Testis (tissue), 3 donors: Measurements from ENCODE around the gene SLC30A9. TPM values are rescaled to one million over a fixed set of nuclear protein-coding genes. Genes with fewer than 3 reads are reported as not detected.

Experiments used
- DNase-seq: peaks from one replicate; pipeline ENCODE4 v3.0.0-alpha.2; 2019
- H3K27ac ChIP-seq, 2 donors: fragments of 200-600 bp; sonication (generic); one replicate each; pipeline ENCODE4 v1.5.1; 2019
- H3K27me3 ChIP-seq: fragments of 200-600 bp; sonication (generic); one replicate; pipeline ENCODE4 v1.5.1; 2019
- H3K36me3 ChIP-seq: fragments of 200-600 bp; sonication (generic); one replicate; pipeline ENCODE4 v1.5.1; 2017; ENCODE audit warnings: low read depth; ENCODE audit errors: missing control alignments
- H3K4me1 ChIP-seq: fragments of 200-600 bp; sonication (generic); one replicate; pipeline ENCODE4 v1.5.1; 2019
- H3K4me3 ChIP-seq, 2 donors: fragments of 200-600 bp; sonication (generic); one replicate each; pipeline ENCODE4 v1.5.1; 2017 to 2019
- H3K9me3 ChIP-seq: fragments of 200-600 bp; sonication (generic); one replicate; pipeline ENCODE4 v1.5.1; 2017
- POLR2A ChIP-seq: fragments of 450-650 bp; IDR thresholded peaks from one replicate; pipeline ENCODE4 v1.6.1; 2017; ENCODE audit warnings: antibody characterized with exemption, mild to moderate bottlenecking, moderate library complexity
- WGBS, 2 donors: methylation state at CpG; one replicate each; pipeline ENCODE4 v1.1.5; 2018; 5-methylcytosine and 5-hydroxymethylcytosine counted together
- intact Hi-C: fragments of 100-400 bp; cut with DNase I; formaldehyde crosslinking; loops from one replicate; pipeline ENCODE4 v1.15.1; 2023; ENCODE audit warnings: low total_unique reads
- polyA plus RNA-seq: library from polyadenylated mRNA; stranded (reverse); fragments of 350-450 nt; fragmentation: Illumina TruSeq; extraction: RNeasy Lipid Tissue Mini Kit (QIAGEN cat#74804); gene quantifications from one replicate; pipeline ENCODE4 v1.2.3, GENCODE V29; 2014; ENCODE audit warnings: low read depth, low replicate concordance; ENCODE audit not compliant: insufficient read depth
- total RNA-seq, 2 donors: library from RNA; depleted of rRNA; stranded (reverse); fragments of >200 nt; gene quantifications; one replicate each; pipeline ENCODE4 v1.2.3, GENCODE V29; 2016
- TF ChIP-seq, protein P1 (sequence below), 3 experiments: fragments of 450-650 bp in 2 of 3; fragments of 200-600 bp in 1 of 3; sonication (generic) in 1 of 3; IDR thresholded peaks; one replicate each; pipeline ENCODE4 v1.5.1; 2016 to 2019; ENCODE audit warnings: antibody characterized with exemption in 3 of 3, mild to moderate bottlenecking in 2 of 3, moderate library complexity in 1 of 3

Gene SLC30A9
- total and polyA plus RNA-seq, 3 donors from 2014 or later: 29.7 to 54.3 (median 52.0) TPM

DNA sequence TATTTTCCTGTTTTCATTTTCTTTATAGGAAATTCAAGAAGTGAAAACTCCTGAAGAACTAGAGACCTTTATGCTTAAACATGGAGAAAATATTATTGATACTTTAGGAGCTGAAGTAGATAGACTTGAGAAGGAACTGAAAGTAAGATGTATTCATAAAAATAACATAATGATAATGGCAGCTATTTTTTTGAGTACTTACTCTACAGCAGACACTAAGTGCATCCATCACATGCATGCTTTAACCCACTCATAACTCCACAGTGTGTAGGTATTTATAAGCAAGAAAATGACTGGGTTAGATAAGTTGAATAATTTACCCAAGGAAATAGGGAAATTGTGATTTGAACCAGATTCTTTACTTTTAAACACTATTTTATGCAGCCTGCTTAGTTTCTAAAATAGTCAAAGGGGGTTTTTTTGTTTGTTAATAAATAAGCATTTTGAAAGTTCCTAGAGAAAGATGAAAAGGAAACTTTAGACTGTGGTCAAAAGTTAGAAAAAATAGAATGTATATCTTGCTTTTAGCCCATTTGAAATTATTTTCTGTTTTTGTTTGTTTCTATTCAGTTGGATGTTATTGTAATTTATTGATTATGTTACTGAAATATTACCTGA is 88.0 kb downstream of the SLC30A9 start:
- Histone ChIP-seq H3K27ac (no peak overlapping the region), H3K4me1 (no peaks in the 10 kb centered on the region), H3K9me3 (no peaks in the 10 kb centered on the region), H3K27me3 (no peaks in the 10 kb centered on the region), H3K36me3 (no peaks in the 10 kb centered on the region), H3K4me3 (no peak overlapping the region)
- intact Hi-C loops: no loop called here
- no peak for DNase-seq
- TF ChIP-seq, protein P1, sequence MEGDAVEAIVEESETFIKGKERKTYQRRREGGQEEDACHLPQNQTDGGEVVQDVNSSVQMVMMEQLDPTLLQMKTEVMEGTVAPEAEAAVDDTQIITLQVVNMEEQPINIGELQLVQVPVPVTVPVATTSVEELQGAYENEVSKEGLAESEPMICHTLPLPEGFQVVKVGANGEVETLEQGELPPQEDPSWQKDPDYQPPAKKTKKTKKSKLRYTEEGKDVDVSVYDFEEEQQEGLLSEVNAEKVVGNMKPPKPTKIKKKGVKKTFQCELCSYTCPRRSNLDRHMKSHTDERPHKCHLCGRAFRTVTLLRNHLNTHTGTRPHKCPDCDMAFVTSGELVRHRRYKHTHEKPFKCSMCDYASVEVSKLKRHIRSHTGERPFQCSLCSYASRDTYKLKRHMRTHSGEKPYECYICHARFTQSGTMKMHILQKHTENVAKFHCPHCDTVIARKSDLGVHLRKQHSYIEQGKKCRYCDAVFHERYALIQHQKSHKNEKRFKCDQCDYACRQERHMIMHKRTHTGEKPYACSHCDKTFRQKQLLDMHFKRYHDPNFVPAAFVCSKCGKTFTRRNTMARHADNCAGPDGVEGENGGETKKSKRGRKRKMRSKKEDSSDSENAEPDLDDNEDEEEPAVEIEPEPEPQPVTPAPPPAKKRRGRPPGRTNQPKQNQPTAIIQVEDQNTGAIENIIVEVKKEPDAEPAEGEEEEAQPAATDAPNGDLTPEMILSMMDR (IDR thresholded peaks at IDR 0.05): no peak
- no peak for TF ChIP-seq POLR2A

DNA sequence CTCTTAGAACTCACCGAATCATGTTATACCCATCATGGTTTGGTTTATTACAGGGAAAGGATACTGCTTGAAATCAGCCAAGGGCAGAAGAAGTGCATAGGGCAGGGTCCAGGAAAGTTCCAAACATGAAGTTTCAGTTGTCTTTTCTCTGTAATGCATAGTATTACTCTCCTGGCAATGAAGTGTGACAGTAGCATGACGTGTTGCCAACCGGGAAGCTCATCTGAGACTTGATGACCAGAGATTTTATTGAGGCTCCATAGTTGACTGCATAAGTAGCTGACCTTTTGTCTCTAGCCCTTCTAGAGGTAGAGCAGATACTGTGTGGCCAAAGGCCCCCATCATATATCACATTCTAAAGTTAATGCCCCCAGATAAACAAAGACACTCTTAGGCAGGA is 90.0 kb downstream of the SLC30A9 start:
- H3K4me3 ChIP-seq: no peak overlapping the region
- intact Hi-C loops: no loop called here
- TF ChIP-seq, protein P1 (IDR thresholded peaks at IDR 0.05): no peak
- TF ChIP-seq POLR2A: no peak
- no peaks in the 10 kb centered on the region for H3K4me1 ChIP-seq
- H3K27me3 ChIP-seq: no peaks in the 10 kb centered on the region
- no peaks in the 10 kb centered on the region for H3K9me3 ChIP-seq
- no peak for DNase-seq
- no peak overlapping the region for H3K27ac ChIP-seq
- no peaks in the 10 kb centered on the region for H3K36me3 ChIP-seq
- 91 to 98% methylated on average over 3 of the region's 3 CpGs for WGBS, 2 donors

DNA sequence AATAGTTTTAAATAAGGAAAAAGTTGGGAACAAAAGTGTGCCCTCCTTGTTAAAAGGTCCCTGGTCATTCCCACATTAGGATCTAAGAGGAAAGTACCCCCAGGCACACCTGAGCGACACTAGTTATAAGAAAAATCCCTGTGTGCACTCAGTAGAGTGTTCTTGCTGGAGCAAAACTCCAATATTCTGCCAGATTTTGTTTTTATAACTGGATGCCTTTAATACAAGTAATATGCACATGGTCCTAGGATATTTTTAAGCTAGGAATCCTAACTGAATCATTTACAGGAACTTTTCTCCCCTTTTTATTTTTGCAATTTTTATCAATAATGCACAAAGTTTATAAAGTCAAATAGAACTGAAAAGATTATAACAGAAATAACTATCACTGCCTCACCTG is 93.5 kb downstream of the SLC30A9 start:
- no peak for TF ChIP-seq POLR2A
- TF ChIP-seq, protein P1 (IDR thresholded peaks at IDR 0.05): no peak
- no peaks in the 10 kb centered on the region for H3K4me1 ChIP-seq
- DNase-seq: no peak
- no peak overlapping the region for H3K27ac ChIP-seq
- 90 to 96% methylated on average over 1 of the region's 1 CpG for WGBS, 2 donors
- intact Hi-C loops: no loop called here
- H3K9me3 ChIP-seq: no peaks in the 10 kb centered on the region
- H3K27me3 ChIP-seq: no peaks in the 10 kb centered on the region
- no peak overlapping the region for H3K4me3 ChIP-seq
- H3K36me3 ChIP-seq: no peaks in the 10 kb centered on the region

DNA sequence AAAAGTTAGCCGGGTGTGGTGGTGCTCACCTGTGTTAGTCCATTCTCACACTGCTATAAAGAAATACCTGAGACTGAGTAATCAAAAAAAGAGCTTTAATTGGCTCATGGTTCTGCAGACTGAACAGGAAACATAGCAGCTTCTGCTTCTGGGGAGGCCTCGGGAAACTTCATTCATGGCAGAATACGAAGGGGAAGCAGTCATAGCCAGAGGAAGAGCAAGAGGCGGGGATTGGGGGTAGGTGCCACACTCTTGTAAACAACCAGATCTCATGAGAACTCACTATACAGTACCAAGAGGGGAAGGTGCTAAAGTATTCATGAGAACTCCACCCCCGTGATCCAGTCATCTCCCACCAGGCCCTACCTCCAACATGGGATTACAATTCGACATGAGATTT is 98.1 kb downstream of the SLC30A9 start:
- intact Hi-C loops: no loop called here
- no peak for DNase-seq

More for the DNA sequence above, 98.1 kb downstream of the SLC30A9 start:
- no peaks in the 10 kb centered on the region for H3K27me3 ChIP-seq
- no peaks in the 10 kb centered on the region for H3K9me3 ChIP-seq
- H3K27ac ChIP-seq: no peak overlapping the region
- H3K4me1 ChIP-seq: no peaks in the 10 kb centered on the region
- no peak overlapping the region for H3K4me3 ChIP-seq
- WGBS, 2 donors: 94 to 96% methylated on average over 5 to 6 of the region's 6 CpGs
- H3K36me3 ChIP-seq: no peaks in the 10 kb centered on the region
- no peak for TF ChIP-seq POLR2A
- TF ChIP-seq, protein P1 (IDR thresholded peaks at IDR 0.05): no peak
